PC-9 (cell line): ENCODE results near the gene CDC42EP1. TPM values are rescaled to one million over a fixed set of nuclear protein-coding genes. Genes with fewer than 3 reads are reported as not detected.
A peak's percentile ranks its signal among the peaks of the same experiment; 100 is the strongest.

Source experiments
- BruUV-seq: library from RNA; stranded (reverse); fragments of 400-500 nt; replicated peaks from 2 replicates; lab custom pipeline; 2021; lab: Mats Ljungman, UMichigan
- CTCF ChIA-PET: fragments of 300-600 bp; sonication (Branson Sonifier 250); formaldehyde crosslinking; loops from one replicate; lab custom pipeline; 2022; ENCODE audit warnings: antibody characterized with exemption; lab: Charles Lee
- POLR2A ChIA-PET: fragments of 300-600 bp; sonication (Branson Sonifier 250); formaldehyde crosslinking; loops from one replicate; lab custom pipeline; 2022; ENCODE audit warnings: antibody characterized with exemption; ENCODE audit not compliant: unreplicated experiment; lab: Charles Lee
- DNase-seq, 2 experiments: peaks; one replicate each; pipeline versions ENCODE4 v3.0.0 to v3.0.0-alpha.2; 2015 to 2022; ENCODE audit warnings: mixed read lengths in 1 of 2
- H2AFZ ChIP-seq: fragments of 200-600 bp; sonication (generic); 2 replicates; pipeline ENCODE4 v1.8.1; 2017; ENCODE audit warnings: antibody characterized with exemption
- H3F3A ChIP-seq: fragments of 200-600 bp; sonication (generic); 2 replicates; pipeline ENCODE4 v1.8.1; 2017; ENCODE audit warnings: antibody characterized with exemption, mild to moderate bottlenecking, low read depth; ENCODE audit not compliant: insufficient read depth
- H3K27ac ChIP-seq: fragments of 200-600 bp; sonication (generic); 2 replicates; pipeline ENCODE4 v1.6.1; 2016; ENCODE audit warnings: mixed run types
- H3K27me3 ChIP-seq: fragments of 200-600 bp; sonication (generic); 2 replicates; pipeline ENCODE4 v1.6.1; 2016; ENCODE audit warnings: low read depth, mixed run types; ENCODE audit not compliant: insufficient read depth
- H3K36me3 ChIP-seq: fragments of 200-600 bp; sonication (generic); 2 replicates; pipeline ENCODE4 v1.6.1; 2016; ENCODE audit warnings: low read depth, mixed run types
- H3K4me1 ChIP-seq: fragments of 200-600 bp; sonication (generic); replicated peaks from 2 replicates; pipeline ENCODE4 v1.6.1; 2016; ENCODE audit warnings: mixed run types; ENCODE audit not compliant: insufficient read depth
- H3K4me2 ChIP-seq: fragments of 200-600 bp; sonication (generic); 2 replicates; pipeline ENCODE4 v1.6.1; 2017; ENCODE audit warnings: mixed run types
- H3K4me3 ChIP-seq: fragments of 200-600 bp; sonication (generic); 2 replicates; pipeline ENCODE4 v1.6.1; 2016; ENCODE audit warnings: mixed run types
- H3K79me2 ChIP-seq: fragments of 200-600 bp; sonication (generic); 2 replicates; pipeline ENCODE4 v1.6.1; 2017; ENCODE audit warnings: low read depth, mixed run types
- H3K9me2 ChIP-seq: fragments of 200-600 bp; sonication (generic); 2 replicates; pipeline ENCODE4 v1.8.1; 2017; ENCODE audit warnings: mild to moderate bottlenecking; ENCODE audit not compliant: insufficient read depth
- H3K9me3 ChIP-seq: fragments of 200-600 bp; sonication (generic); 2 replicates; pipeline ENCODE4 v1.8.1; 2016; ENCODE audit warnings: low read depth; ENCODE audit not compliant: insufficient read depth
- H4K20me1 ChIP-seq: fragments of 200-600 bp; sonication (generic); 2 replicates; pipeline ENCODE4 v1.8.1; 2017; ENCODE audit not compliant: insufficient read depth
- CTCF ChIP-seq: fragments of 200-600 bp; sonication (generic); conservative IDR thresholded peaks from 2 replicates; pipeline ENCODE4 v1.6.1; 2017; ENCODE audit warnings: mixed run types, antibody characterized with exemption, mild to moderate bottlenecking, moderate library complexity
- EZH2 ChIP-seq: fragments of 200-600 bp; sonication (generic); IDR thresholded peaks from 2 replicates; pipeline ENCODE4 v1.8.0; 2017; ENCODE audit warnings: antibody characterized with exemption, low read depth
- intact Hi-C: fragments of 100-400 bp; cut with micrococcal nuclease; formaldehyde crosslinking; loops from one replicate; pipeline ENCODE4 v1.10.0; 2022; ENCODE audit not compliant: unreplicated experiment
- total RNA-seq: library from RNA; stranded (reverse); gene quantifications from 2 replicates; pipeline ENCODE4 v1.2.3, GENCODE V29; 2021

Gene CDC42EP1
- total RNA-seq, 1 experiment from 2014 or later, result 94.0 TPM

- no peak overlapping the region for H3K4me2 ChIP-seq
- peaks cover 66% of the 10 kb centered on the region for H3K4me1 ChIP-seq
Measured at GRCh38 chr22:37546437-37547250, 13.6 kb upstream of the CDC42EP1 start.

GRCh38 chr22:37547251-37547741, 13.0 kb upstream of the CDC42EP1 start:
- no peak overlapping the region for H3K4me2 ChIP-seq
- H3K27me3 ChIP-seq, result no peaks in the 10 kb centered on the region

More at GRCh38 chr22:37546437-37547250, 13.6 kb upstream of the CDC42EP1 start:
- Histone ChIP-seq H3K79me2 (no peaks in the 10 kb centered on the region), H3K4me3 (no peak overlapping the region), H3K9me3 (no peaks in the 10 kb centered on the region), H2AFZ (no peak overlapping the region), H3K27me3 (no peaks in the 10 kb centered on the region), H3K9me2 (no peaks in the 10 kb centered on the region), H3K36me3 (no peaks in the 10 kb centered on the region), H3K27ac (peak overlapping the region; percentile 23), H3F3A (peaks cover 45% of the 10 kb centered on the region), H4K20me1 (no peaks in the 10 kb centered on the region)
- BruUV-seq, result no TSS peak
- TF ChIP-seq CTCF (no peak), EZH2 (no peak)
- CTCF ChIA-PET, result interaction anchor here (0.5 to 4.4 kb wide), 12 partner anchors 8 to 287 kb away, joined by 3 to 52 read pairs (median 4); partner anchors contain the start of gene CDC42EP1
- peak; percentile 77 to 94 for DNase-seq
- POLR2A ChIA-PET, result interaction anchor here (0.6 to 2.5 kb wide), 8 partner anchors 15 to 349 kb away, joined by 3 to 9 read pairs (median 7); partner anchors contain the start of gene GCAT
- intact Hi-C loops, result loop anchor here (1.0 to 10.0 kb wide), 6 partner anchors 15 to 362 kb away; partner anchors contain the start of genes ANKRD54, C1QTNF6, EIF3L and GCAT

More at GRCh38 chr22:37547251-37547741, 13.0 kb upstream of the CDC42EP1 start:
- CTCF ChIA-PET, result interaction anchor here (0.6 to 4.4 kb wide), 9 partner anchors 9 to 231 kb away, joined by 3 to 52 read pairs (median 4); partner anchors contain the start of gene CDC42EP1
- Histone ChIP-seq H4K20me1 (no peaks in the 10 kb centered on the region), H3K9me3 (no peaks in the 10 kb centered on the region), H2AFZ (no peak overlapping the region), H3K4me1 (peaks cover 62% of the 10 kb centered on the region), H3F3A (peaks cover 41% of the 10 kb centered on the region), H3K36me3 (no peaks in the 10 kb centered on the region), H3K27ac (peak overlapping the region; percentile 23), H3K9me2 (no peaks in the 10 kb centered on the region), H3K4me3 (no peak overlapping the region), H3K79me2 (no peaks in the 10 kb centered on the region)
- BruUV-seq, result no TSS peak
- no peak for DNase-seq
- intact Hi-C loops, result loop anchor here (1.0 to 10.0 kb wide), 6 partner anchors 14 to 362 kb away; partner anchors contain the start of genes ANKRD54, C1QTNF6, EIF3L and GCAT
- POLR2A ChIA-PET, result interaction anchor here (0.5 to 2.5 kb wide), 5 partner anchors 15 to 350 kb away, joined by 3 to 9 read pairs (median 8); no protein-coding TSS in a partner anchor
- TF ChIP-seq CTCF (no peak), EZH2 (no peak)
